HG02588 (cell line): ENCODE results near the gene PFKP.

ENCODE experiments used
- ATAC-seq: cut with Tn5 transposase; IDR thresholded peaks from one replicate; pipeline ENCODE4 v1.9.1; 2021; ENCODE audit warnings: mild to moderate bottlenecking, moderate library complexity; ENCODE audit not compliant: unreplicated experiment

The PFKP gene

GRCh38 chr10:3132036-3133025, 65.0 kb downstream of the PFKP start:
- no peak for ATAC-seq

GRCh38 chr10:3133948-3134347, 66.6 kb downstream of the PFKP start:
- ATAC-seq: no peak

- no peak for ATAC-seq
Observed at GRCh38 chr10:3135006-3135405, 67.7 kb downstream of the PFKP start.

- no peak for ATAC-seq
Observed at GRCh38 chr10:3136336-3136735, 69.0 kb downstream of the PFKP start.

- no peak for ATAC-seq
Observed at GRCh38 chr10:3136763-3137611, 69.6 kb downstream of the PFKP start.

GRCh38 chr10:3137958-3138726, 70.8 kb downstream of the PFKP start:
- ATAC-seq: no peak

GRCh38 chr10:3139216-3139910, 72.0 kb downstream of the PFKP start:
- no peak for ATAC-seq

- no peak for ATAC-seq
Observed at GRCh38 chr10:3140280-3140679, 72.9 kb downstream of the PFKP start.

GRCh38 chr10:3141351-3142005, 74.1 kb downstream of the PFKP start:
- ATAC-seq: no peak

GRCh38 chr10:3142146-3142875, 75.0 kb downstream of the PFKP start:
- ATAC-seq: no peak

- no peak for ATAC-seq
Observed at GRCh38 chr10:3143366-3143765, 76.0 kb downstream of the PFKP start.

GRCh38 chr10:3143791-3144434, 76.6 kb downstream of the PFKP start:
- ATAC-seq: no peak

GRCh38 chr10:3145366-3145765, 78.0 kb downstream of the PFKP start:
- ATAC-seq: no peak

- ATAC-seq: no peak
Observed at GRCh38 chr10:3146289-3146688, 78.9 kb downstream of the PFKP start.

- no peak for ATAC-seq
Observed at GRCh38 chr10:3147117-3147820, 79.9 kb downstream of the PFKP start.

- no peak for ATAC-seq
Observed at GRCh38 chr10:3148041-3148440, 80.7 kb downstream of the PFKP start.

- no peak for ATAC-seq
Observed at GRCh38 chr10:3148994-3149393, 81.6 kb downstream of the PFKP start.

GRCh38 chr10:3149918-3150317, 82.6 kb downstream of the PFKP start:
- no peak for ATAC-seq
